Mucosa of rectum (tissue), 2 donors: Measurements from ENCODE around the gene KCNJ8.

ENCODE experiments used
- H3K27ac ChIP-seq, 2 donors: one replicate each; pipeline ENCODE4 v1.7.0; 2013; ENCODE audit warnings: inconsistent platforms in 2 of 2, low read depth in 2 of 2, low read length in 2 of 2
- H3K27me3 ChIP-seq, 2 donors: one replicate each; pipeline ENCODE4 v1.7.0; 2013; ENCODE audit warnings: low read length in 2 of 2; ENCODE audit not compliant: control insufficient read depth in 2 of 2, insufficient read depth in 2 of 2
- H3K36me3 ChIP-seq, 2 donors: one replicate each; pipeline ENCODE4 v1.7.0; 2013; ENCODE audit warnings: low read length in 2 of 2; ENCODE audit not compliant: control insufficient read depth in 2 of 2, insufficient read depth in 2 of 2
- H3K4me1 ChIP-seq, 2 donors: one replicate each; pipeline ENCODE4 v1.7.0; 2013; ENCODE audit warnings: low read length in 2 of 2, mild to moderate bottlenecking in 1 of 2; ENCODE audit not compliant: control insufficient read depth in 2 of 2, insufficient read depth in 2 of 2
- H3K4me3 ChIP-seq, 2 donors: one replicate each; pipeline ENCODE4 v1.7.0; 2013; ENCODE audit warnings: low read length in 2 of 2
- H3K9ac ChIP-seq, 2 donors: one replicate each; pipeline ENCODE4 v1.7.0; 2013; ENCODE audit warnings: low read length in 2 of 2, low read depth in 1 of 2, mild to moderate bottlenecking in 1 of 2
- H3K9me3 ChIP-seq, 2 donors: one replicate each; pipeline ENCODE4 v1.7.0; 2013; ENCODE audit warnings: low read length in 2 of 2; ENCODE audit not compliant: control insufficient read depth in 2 of 2
- donor health status: healthy.
- donor health status: Normal muscosa, but diverticular disease.

Gene KCNJ8

DNA sequence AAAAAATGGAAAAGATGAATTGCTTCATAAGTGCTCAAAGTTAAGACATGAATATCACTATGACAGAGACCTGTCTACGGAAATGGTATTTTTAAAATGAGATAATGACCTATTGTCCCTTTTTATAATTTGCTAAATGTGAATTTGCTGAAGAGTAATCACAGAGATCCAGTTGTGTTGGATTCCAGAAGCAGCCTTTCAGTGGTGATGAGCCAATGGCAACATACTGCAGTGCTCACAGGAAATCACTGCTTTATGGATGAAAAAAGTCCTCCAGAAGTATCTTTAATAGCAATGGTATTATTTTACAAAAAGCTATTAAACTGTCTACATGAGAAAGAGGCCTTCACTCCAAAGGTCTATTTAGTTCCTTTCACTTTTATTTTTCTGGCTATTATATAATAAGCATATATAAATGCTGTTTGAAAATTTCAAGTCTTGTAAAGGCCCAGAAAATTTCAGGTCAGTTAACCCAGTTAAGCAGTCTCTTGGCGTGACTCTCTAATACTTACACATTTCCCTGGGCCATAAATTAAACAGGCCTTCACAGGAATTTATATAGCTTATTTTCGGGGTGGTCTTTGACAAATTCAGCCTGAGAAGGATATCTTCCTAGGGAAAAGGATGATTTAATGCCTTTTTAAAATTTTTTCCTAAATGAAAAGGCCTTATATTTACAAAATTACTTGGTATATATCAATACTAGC lies 55.4 kb downstream of the KCNJ8 start:
- Histone ChIP-seq H3K9me3 (no peaks in the 10 kb centered on the region), H3K27me3 (no peaks in the 10 kb centered on the region), H3K36me3 (no peaks in the 10 kb centered on the region), H3K4me1 (no peaks in the 10 kb centered on the region), H3K9ac (no peak overlapping the region), H3K27ac (no peak overlapping the region), H3K4me3 (no peak overlapping the region)

DNA sequence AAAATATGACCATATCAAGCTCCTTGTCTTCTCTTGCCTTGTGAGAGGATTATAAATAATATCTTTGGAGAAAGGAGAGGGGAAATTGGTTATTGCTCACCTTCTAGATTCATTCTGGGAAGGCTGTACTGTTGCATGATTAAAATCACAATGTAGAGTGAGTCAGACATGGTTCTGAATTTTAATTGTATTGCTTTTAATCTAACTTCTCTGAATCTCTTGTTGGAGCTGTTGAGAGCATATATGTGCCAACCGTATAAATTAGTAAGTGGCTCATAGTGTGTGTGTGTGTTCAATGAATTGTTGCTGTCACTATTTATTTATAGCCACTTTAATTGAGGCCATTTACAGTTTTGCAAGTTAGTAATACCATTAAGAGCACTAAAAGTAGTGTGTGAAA lies 56.1 kb downstream of the KCNJ8 start:
- H3K27ac ChIP-seq, result no peak overlapping the region

DNA sequence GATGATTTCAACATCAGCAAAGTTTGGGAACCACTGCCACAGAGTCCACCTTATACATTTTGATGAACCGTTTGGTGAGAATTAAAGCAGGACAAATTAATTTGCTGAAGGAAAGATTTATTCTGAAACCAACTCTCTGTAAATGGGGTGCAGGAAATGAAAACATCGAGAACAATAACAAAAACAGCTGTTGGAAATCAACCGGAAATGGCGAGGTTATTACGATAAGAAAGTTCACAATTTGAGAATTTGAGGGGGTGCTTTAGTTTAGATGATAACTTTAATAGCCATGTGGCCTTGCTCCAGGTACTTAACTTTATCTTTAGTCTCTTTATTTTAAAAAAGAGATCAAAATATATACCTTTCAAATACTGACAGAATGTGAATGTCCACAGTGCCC lies 56.7 kb downstream of the KCNJ8 start:
- no peaks in the 10 kb centered on the region for H3K27me3 ChIP-seq
- H3K4me3 ChIP-seq, result no peak overlapping the region
- H3K27ac ChIP-seq, result no peak overlapping the region
- H3K4me1 ChIP-seq, result no peaks in the 10 kb centered on the region
- H3K9me3 ChIP-seq, result no peaks in the 10 kb centered on the region
- no peaks in the 10 kb centered on the region for H3K36me3 ChIP-seq
- no peak overlapping the region for H3K9ac ChIP-seq

More for the DNA sequence above, 56.1 kb downstream of the KCNJ8 start:
- H3K9ac ChIP-seq, result no peak overlapping the region
- H3K4me1 ChIP-seq, result no peaks in the 10 kb centered on the region
- H3K9me3 ChIP-seq, result no peaks in the 10 kb centered on the region
- H3K27me3 ChIP-seq, result no peaks in the 10 kb centered on the region
- no peaks in the 10 kb centered on the region for H3K36me3 ChIP-seq
- H3K4me3 ChIP-seq, result no peak overlapping the region

DNA sequence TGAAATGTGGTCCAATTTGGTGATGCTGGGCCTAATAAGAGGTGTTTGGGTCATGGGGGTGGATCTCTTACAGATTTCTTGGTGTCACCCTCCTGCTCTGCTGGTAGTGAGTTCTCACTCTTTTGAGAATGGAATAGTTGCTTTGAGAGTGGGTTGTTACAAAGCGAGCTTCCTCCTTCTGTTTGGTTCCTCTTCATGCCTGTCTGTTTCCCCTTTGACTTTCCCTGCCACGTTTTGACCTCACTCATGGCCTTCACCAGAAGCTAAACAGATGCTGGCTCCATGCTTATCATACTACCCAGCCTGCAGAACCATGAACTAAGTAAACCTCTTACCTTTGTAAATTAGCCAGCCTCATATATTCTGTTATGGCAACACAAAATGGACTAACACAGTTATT lies 59.1 kb downstream of the KCNJ8 start:
- Histone ChIP-seq H3K4me1 (no peaks in the 10 kb centered on the region), H3K9ac (no peak overlapping the region), H3K27me3 (no peaks in the 10 kb centered on the region), H3K9me3 (no peaks in the 10 kb centered on the region), H3K4me3 (no peak overlapping the region), H3K27ac (no peak overlapping the region), H3K36me3 (no peaks in the 10 kb centered on the region)
